Thoracic aorta (tissue), 2 donors: ENCODE measurements around the gene AHI1. TPM values are rescaled to one million over a fixed set of nuclear protein-coding genes. Genes with fewer than 3 reads are reported as not detected.

Experiments used
- ATAC-seq: fragments of 150-250 bp; one replicate; pipeline ENCODE4 v1.8.0; 2017; ENCODE audit warnings: low read depth; ENCODE audit not compliant: insufficient number of reproducible peaks, low FRiP score
- DNase-seq: peaks from one replicate; pipeline ENCODE4 v3.0.0-alpha.2; 2020; ENCODE audit warnings: low spot score
- H3K27ac ChIP-seq, 2 donors: fragments of 200-600 bp; sonication (generic); 1 replicate in 1 of 2; 2 replicates in 1 of 2; pipeline ENCODE4 v1.5.1; 2016; ENCODE audit warnings: mild to moderate bottlenecking in 2 of 2, moderate library complexity in 2 of 2
- H3K27me3 ChIP-seq: fragments of 200-600 bp; sonication (generic); replicated peaks from 2 replicates; pipeline ENCODE4 v1.6.0; 2016; ENCODE audit warnings: mild to moderate bottlenecking; ENCODE audit not compliant: insufficient read depth
- H3K36me3 ChIP-seq: fragments of 200-600 bp; sonication (generic); one replicate; pipeline ENCODE4 v1.5.1; 2016
- H3K4me1 ChIP-seq, 2 donors: fragments of 200-600 bp; sonication (generic); 1 replicate in 1 of 2; 2 replicates in 1 of 2; pipeline versions ENCODE4 v1.5.1 to v1.6.0; 2016; ENCODE audit warnings: low read depth in 2 of 2, mild to moderate bottlenecking in 1 of 2; ENCODE audit not compliant: control insufficient read depth in 1 of 2
- H3K4me3 ChIP-seq: fragments of 200-600 bp; sonication (generic); 2 replicates; pipeline ENCODE4 v1.5.1; 2016; ENCODE audit warnings: mild to moderate bottlenecking
- H3K9me3 ChIP-seq: fragments of 200-600 bp; sonication (generic); 2 replicates; pipeline ENCODE4 v1.5.1; 2016
- CTCF ChIP-seq: fragments of 200-600 bp; sonication (generic); IDR thresholded peaks from one replicate; pipeline ENCODE4 v1.5.1; 2019; ENCODE audit warnings: antibody characterized with exemption
- total RNA-seq, 2 donors: library from RNA; depleted of rRNA; stranded (reverse); fragments of >200 nt; gene quantifications; one replicate each; pipeline versions ENCODE4 v1.1.0 to v1.2.3, GENCODE V29; 2016

Gene AHI1
- total RNA-seq, 2 donors from 2014 or later = 21.7 to 65.5 TPM

GRCh38 chr6:135475292-135475886 lies 22.2 kb downstream of the AHI1 start:
- Histone ChIP-seq H3K9me3 (peaks cover 3% of the 10 kb centered on the region), H3K4me3 (no peak overlapping the region), H3K4me1 (no peaks in the 10 kb centered on the region), H3K27ac (no peak overlapping the region), H3K27me3 (no peaks in the 10 kb centered on the region), H3K36me3 (peaks cover 12% of the 10 kb centered on the region)
- DNase-seq = no peak
- TF ChIP-seq CTCF = no peak
- no peak for ATAC-seq

- no peaks in the 10 kb centered on the region for H3K9me3 ChIP-seq
- no peak overlapping the region for H3K27ac ChIP-seq
- H3K4me3 ChIP-seq = no peak overlapping the region
- no peaks in the 10 kb centered on the region for H3K27me3 ChIP-seq
- no peaks in the 10 kb centered on the region for H3K4me1 ChIP-seq
- DNase-seq (no peak), ATAC-seq (no peak)
- no peak for TF ChIP-seq CTCF
- H3K36me3 ChIP-seq = peaks cover 7% of the 10 kb centered on the region
Measured at GRCh38 chr6:135474362-135474761, 23.2 kb downstream of the AHI1 start.

GRCh38 chr6:135465903-135466302 lies 31.6 kb downstream of the AHI1 start:
- no peak for ATAC-seq
- Histone ChIP-seq H3K27ac (no peak overlapping the region), H3K4me1 (no peaks in the 10 kb centered on the region), H3K9me3 (no peaks in the 10 kb centered on the region), H3K27me3 (no peaks in the 10 kb centered on the region), H3K4me3 (no peak overlapping the region), H3K36me3 (peaks cover 11% of the 10 kb centered on the region)
- DNase-seq = no peak
- no peak for TF ChIP-seq CTCF

- H3K27ac ChIP-seq = no peak overlapping the region
- no peaks in the 10 kb centered on the region for H3K4me1 ChIP-seq
- H3K9me3 ChIP-seq = no peaks in the 10 kb centered on the region
- DNase-seq = no peak
- H3K4me3 ChIP-seq = no peak overlapping the region
- ATAC-seq = no peak
- no peaks in the 10 kb centered on the region for H3K27me3 ChIP-seq
- peaks cover 11% of the 10 kb centered on the region for H3K36me3 ChIP-seq
- no peak for TF ChIP-seq CTCF
Measured at GRCh38 chr6:135465307-135465706, 32.2 kb downstream of the AHI1 start.

- no peaks in the 10 kb centered on the region for H3K27me3 ChIP-seq
- H3K27ac ChIP-seq = no peak overlapping the region
- DNase-seq (no peak), ATAC-seq (no peak)
- H3K36me3 ChIP-seq = peaks cover 11% of the 10 kb centered on the region
- no peaks in the 10 kb centered on the region for H3K4me1 ChIP-seq
- no peak overlapping the region for H3K4me3 ChIP-seq
- no peak for TF ChIP-seq CTCF
- no peaks in the 10 kb centered on the region for H3K9me3 ChIP-seq
Measured at GRCh38 chr6:135464634-135465033, 32.9 kb downstream of the AHI1 start.
